GM12878 (cell line): ENCODE results near the gene DGKI. TPM values are rescaled to one million over a fixed set of nuclear protein-coding genes. Genes with fewer than 3 reads are reported as not detected.

Source experiments
- ATAC-seq: fragments of 200-7000 bp; cut with Tn5 transposase; 3 replicates; pipeline ENCODE4 v1.9.1; 2020; ENCODE audit warnings: mild to moderate bottlenecking, moderate library complexity
- BruUV-seq: library from RNA; stranded (reverse); fragments of 400-500 nt; replicated peaks from 2 replicates; lab custom pipeline; 2021; lab: Mats Ljungman, UMichigan
- CTCF ChIA-PET: fragments of 300-600 bp; sonication (Branson Sonifier 250); formaldehyde crosslinking; extraction: SDS; loops from one replicate; lab custom pipeline; 2021; ENCODE audit warnings: inconsistent platforms; lab: Yijun Ruan, JAX
- POLR2A ChIA-PET: fragments of 350-600 bp; formaldehyde crosslinking; extraction: SDS; loops from one replicate; lab custom pipeline; 2021; ENCODE audit warnings: inconsistent platforms; lab: Charles Lee
- RAD21 ChIA-PET: fragments of 300-600 bp; sonication (Branson Sonifier 250); formaldehyde crosslinking; loops from one replicate; lab custom pipeline; 2023; ENCODE audit warnings: antibody characterized with exemption; ENCODE audit not compliant: unreplicated experiment; lab: Charles Lee
- SMC1A ChIA-PET: fragments of 300-600 bp; sonication (Branson Sonifier 250); formaldehyde crosslinking; loops from one replicate; lab custom pipeline; 2023; ENCODE audit not compliant: unreplicated experiment, uncharacterized antibody; lab: Charles Lee
- DNase-seq: peaks from one replicate; pipeline ENCODE4 v3.0.0-alpha.2; 2011; ENCODE audit warnings: low read depth, low spot score
- FAIRE-seq: peaks from 3 replicates; lab custom pipeline; 2011; peaks lifted over from hg19 to GRCh38; lab: Jason Lieb, UNC
- H2AFZ ChIP-seq: 2 replicates; pipeline ENCODE4 v1.6.0; 2011; ENCODE audit warnings: low read depth, low read length, control low read depth; ENCODE audit not compliant: control insufficient read depth
- H3K27ac ChIP-seq: 2 replicates; pipeline ENCODE4 v1.5.1; 2011; ENCODE audit warnings: control low read depth; ENCODE audit not compliant: control insufficient read depth, insufficient read depth
- H3K27me3 ChIP-seq, 2 experiments: replicated peaks in 1 of 2; 2 replicates each; pipeline versions ENCODE4 v1.6.0 to v1.6.1; 2011; ENCODE audit warnings: low read length in 1 of 2; ENCODE audit not compliant: control insufficient read depth in 2 of 2, insufficient read depth in 2 of 2
- H3K36me3 ChIP-seq, 2 experiments: 2 replicates each; pipeline ENCODE4 v1.5.1; 2011; ENCODE audit warnings: low read length in 1 of 2; ENCODE audit not compliant: control insufficient read depth in 2 of 2, insufficient read depth in 2 of 2
- H3K4me1 ChIP-seq: 2 replicates; pipeline ENCODE4 v1.6.1; 2011; ENCODE audit warnings: mild to moderate bottlenecking, low read length, moderate library complexity, mixed read lengths; ENCODE audit not compliant: control insufficient read depth, insufficient read depth
- H3K4me2 ChIP-seq: 2 replicates; pipeline ENCODE4 v1.6.0; 2011; ENCODE audit warnings: control low read depth; ENCODE audit not compliant: control insufficient read depth, insufficient read depth
- H3K4me3 ChIP-seq: fragments of 200-600 bp; sonication (generic); 2 replicates; pipeline ENCODE4 v1.5.1; 2016
- H3K79me2 ChIP-seq: 2 replicates; pipeline ENCODE4 v1.6.0; 2011; ENCODE audit warnings: low read length; ENCODE audit not compliant: control insufficient read depth, insufficient read depth
- H3K9ac ChIP-seq: 2 replicates; pipeline ENCODE4 v1.8.0; 2011; ENCODE audit warnings: low read length, control low read depth, mixed read lengths; ENCODE audit not compliant: control insufficient read depth, insufficient read depth
- H3K9me3 ChIP-seq: replicated peaks from 3 replicates; pipeline ENCODE4 v1.5.1; 2011; ENCODE audit warnings: mild to moderate bottlenecking, low read length; ENCODE audit not compliant: control insufficient read depth, insufficient read depth
- H4K20me1 ChIP-seq: 2 replicates; pipeline ENCODE4 v1.6.0; 2011; ENCODE audit not compliant: control insufficient read depth, insufficient read depth
- CBFB ChIP-seq: IDR thresholded peaks from 2 replicates; pipeline ENCODE4 v1.6.1; 2016; ENCODE audit warnings: antibody characterized with exemption, low read depth
- E2F4 ChIP-seq: IDR thresholded peaks from 2 replicates; pipeline ENCODE4 v1.6.1; 2012; ENCODE audit warnings: low read depth, low read length, improper control_type of control experiment
- EGR1 ChIP-seq, 2 experiments: IDR thresholded peaks; 1 replicate in 1 of 2; 2 replicates in 1 of 2; pipeline ENCODE4 v1.6.1; 2011 to 2012; ENCODE audit warnings: low read depth in 2 of 2, low read length in 2 of 2, borderline replicate concordance in 1 of 2, mild to moderate bottlenecking in 1 of 2, moderate library complexity in 1 of 2
- NBN ChIP-seq: fragments of 450-650 bp; IDR thresholded peaks from 2 replicates; pipeline ENCODE4 v1.6.1; 2016
- NFYB ChIP-seq: IDR thresholded peaks from 2 replicates; pipeline ENCODE4 v1.6.1; 2011; ENCODE audit warnings: low read depth, mild to moderate bottlenecking, low read length, improper control_type of control experiment, moderate library complexity; ENCODE audit not compliant: insufficient read depth
- RBBP5 ChIP-seq: fragments of 200-600 bp; sonication (generic); conservative IDR thresholded peaks from 2 replicates; pipeline ENCODE4 v1.6.1; 2016
- RFX5 ChIP-seq: IDR thresholded peaks from 2 replicates; pipeline ENCODE4 v1.6.1; 2011; ENCODE audit warnings: low read depth, low read length, improper control_type of control experiment
- SP1 ChIP-seq: IDR thresholded peaks from one replicate; pipeline ENCODE4 v1.6.1; 2011; ENCODE audit warnings: low read depth, low read length
- SREBF1 ChIP-seq: IDR thresholded peaks from 2 replicates; pipeline ENCODE4 v1.6.1; 2012; ENCODE audit warnings: mild to moderate bottlenecking, low read length
- SRF ChIP-seq, 2 experiments: IDR thresholded peaks; 2 replicates each; pipeline ENCODE4 v1.6.1; 2011; ENCODE audit warnings: low read depth in 2 of 2, low read length in 2 of 2, mild to moderate bottlenecking in 1 of 2, moderate library complexity in 1 of 2
- SUPT20H ChIP-seq: IDR thresholded peaks from 2 replicates; pipeline ENCODE4 v1.6.1; 2011; ENCODE audit warnings: low read depth, mild to moderate bottlenecking, low read length, moderate library complexity, borderline replicate concordance; ENCODE audit not compliant: control insufficient read depth
- ZBED1 ChIP-seq: IDR thresholded peaks from 2 replicates; pipeline ENCODE4 v1.6.1; 2016; ENCODE audit warnings: borderline replicate concordance
- WGBS: methylation state at CpG from one replicate; pipeline ENCODE4 v1.1.6; 2016; ENCODE audit warnings: low lambda C conversion rate; ENCODE audit not compliant: insufficient replicate concordance, insufficient coverage; ENCODE audit errors: missing lambda C conversion rate; 5-methylcytosine and 5-hydroxymethylcytosine counted together
- in situ Hi-C: fragments of 300-500 bp; cut with MboI; formaldehyde crosslinking; loops from 9 replicates; pipeline ENCODE4 v1.14.3; 2018; ENCODE audit warnings: mixed read lengths
- intact Hi-C: fragments of 100-400 bp; cut with micrococcal nuclease; formaldehyde crosslinking; loops from one replicate; pipeline ENCODE4 v1.14.2; 2022; ENCODE audit not compliant: unreplicated experiment
- polyA plus RNA-seq, 11 experiments: library from polyadenylated mRNA; depleted of rRNA in 4 of 11; unstranded in 6 of 11; stranded (reverse) in 5 of 11; fragments of >200 nt; fragmentation: Nextera tagmentation in 4 of 11; fragmentation: Illumina TruSeq in 1 of 11; extraction: Ambion mirVana in 4 of 11; extraction: Trizol in 1 of 11; gene quantifications; 1 replicate in 1 of 11; 2 replicates in 10 of 11; pipeline versions ENCODE4 v1.2.1 to v1.2.3, GENCODE V29; 2011 to 2016; ENCODE audit warnings: inconsistent platforms in 2 of 11, missing spikeins in 2 of 11, low read depth in 1 of 11
- total RNA-seq, 4 experiments: library from RNA; depleted of rRNA in 3 of 4; stranded (reverse); fragments of >200 nt in 3 of 4; fragmentation: Illumina TruSeq in 1 of 4; extraction: Trizol in 1 of 4; gene quantifications; 2 replicates each; pipeline versions ENCODE4 v1.2.1 to v1.2.3, GENCODE V29; 2013 to 2021
- TF ChIP-seq, protein P1 (sequence below): IDR thresholded peaks from 2 replicates; pipeline ENCODE4 v1.6.1; 2011; ENCODE audit warnings: low read depth, mild to moderate bottlenecking, low read length, moderate library complexity, borderline replicate concordance; ENCODE audit errors: extremely low read depth
- TF ChIP-seq, protein P2 (sequence below): fragments of 450-650 bp; conservative IDR thresholded peaks from 2 replicates; pipeline ENCODE4 v1.6.1; 2017; ENCODE audit warnings: mild to moderate bottlenecking, moderate library complexity

DGKI gene
- total and polyA plus RNA-seq, 10 of the 15 experiments (the other 5 are each of a cell fraction or from before 2014, with no cell fraction given) = 10.4 to 37.1 (median 22.1) TPM

DNA sequence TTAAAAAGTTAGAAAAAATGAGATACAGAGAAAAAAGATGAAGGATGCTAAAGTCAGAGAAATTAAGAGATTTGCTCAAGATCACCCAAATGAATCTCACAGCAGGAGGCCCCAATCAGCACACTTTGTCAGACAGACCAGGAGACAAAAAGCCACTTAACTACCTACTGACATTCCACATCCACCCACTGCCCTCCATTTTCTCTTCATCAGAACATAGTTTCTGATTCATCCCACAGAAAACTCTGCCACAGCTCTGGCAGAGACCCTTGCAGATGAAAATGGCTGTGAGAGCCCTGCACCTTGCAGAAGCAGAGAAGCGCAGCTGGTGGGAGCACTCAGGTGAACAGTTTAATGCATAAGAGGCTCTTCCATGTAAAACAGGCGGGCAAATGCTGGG lies 26.6 kb downstream of the DGKI start:
- WGBS = 50% methylated on average over 2 of the region's 2 CpGs
- TF ChIP-seq NFYB (no peak), CBFB (no peak), ZBED1 (no peak), NBN (no peak), SP1 (no peak), RFX5 (no peak), SREBF1 (no peak), EGR1 (IDR thresholded peaks at IDR 0.05; ENCODE audit: borderline replicate concordance in 1 of 2, low read depth in 2 of 2, low read length in 2 of 2) (no peak), SRF (IDR thresholded peaks at IDR 0.05; ENCODE audit: low read depth in 2 of 2, low read length in 2 of 2) (no peak), E2F4 (no peak), SUPT20H (no peak), RBBP5 (no peak)
- TF ChIP-seq, protein P1, sequence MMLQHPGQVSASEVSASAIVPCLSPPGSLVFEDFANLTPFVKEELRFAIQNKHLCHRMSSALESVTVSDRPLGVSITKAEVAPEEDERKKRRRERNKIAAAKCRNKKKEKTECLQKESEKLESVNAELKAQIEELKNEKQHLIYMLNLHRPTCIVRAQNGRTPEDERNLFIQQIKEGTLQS = no peak
- TF ChIP-seq, protein P2, sequence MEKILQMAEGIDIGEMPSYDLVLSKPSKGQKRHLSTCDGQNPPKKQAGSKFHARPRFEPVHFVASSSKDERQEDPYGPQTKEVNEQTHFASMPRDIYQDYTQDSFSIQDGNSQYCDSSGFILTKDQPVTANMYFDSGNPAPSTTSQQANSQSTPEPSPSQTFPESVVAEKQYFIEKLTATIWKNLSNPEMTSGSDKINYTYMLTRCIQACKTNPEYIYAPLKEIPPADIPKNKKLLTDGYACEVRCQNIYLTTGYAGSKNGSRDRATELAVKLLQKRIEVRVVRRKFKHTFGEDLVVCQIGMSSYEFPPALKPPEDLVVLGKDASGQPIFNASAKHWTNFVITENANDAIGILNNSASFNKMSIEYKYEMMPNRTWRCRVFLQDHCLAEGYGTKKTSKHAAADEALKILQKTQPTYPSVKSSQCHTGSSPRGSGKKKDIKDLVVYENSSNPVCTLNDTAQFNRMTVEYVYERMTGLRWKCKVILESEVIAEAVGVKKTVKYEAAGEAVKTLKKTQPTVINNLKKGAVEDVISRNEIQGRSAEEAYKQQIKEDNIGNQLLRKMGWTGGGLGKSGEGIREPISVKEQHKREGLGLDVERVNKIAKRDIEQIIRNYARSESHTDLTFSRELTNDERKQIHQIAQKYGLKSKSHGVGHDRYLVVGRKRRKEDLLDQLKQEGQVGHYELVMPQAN = no peak
- TF ChIP-seq, all 136 proteins: peak for 0
- H4K20me1 ChIP-seq = no peaks in the 10 kb centered on the region
- H3K4me2 ChIP-seq = no peak overlapping the region
- ChIA-PET SMC1A (interaction anchor here (0.9 to 12.1 kb wide), 20 partner anchors 8 to 163 kb away, joined by 3 to 281 read pairs (median 11); no protein-coding TSS in a partner anchor), CTCF (interaction anchor here (1.0 to 3.7 kb wide), 9 partner anchors 8 to 183 kb away, joined by 3 to 27 read pairs (median 4); no protein-coding TSS in a partner anchor), RAD21 (interaction anchor here (1.2 to 9.6 kb wide), 14 partner anchors 8 to 183 kb away, joined by 3 to 109 read pairs (median 10); partner anchors contain the start of gene CREB3L2), POLR2A (interaction anchor here (0.9 to 3.7 kb wide), 10 partner anchors 9 to 161 kb away, joined by 3 to 20 read pairs (median 8); no protein-coding TSS in a partner anchor)
- in situ Hi-C loops = no loop called here
- ATAC-seq (no peak), FAIRE-seq (no peak), DNase-seq (no peak)
- BruUV-seq = no TSS peak
- H2AFZ ChIP-seq = no peak overlapping the region; the same call in 1 of the 2 replicates
- H3K36me3 ChIP-seq = no peaks in the 10 kb centered on the region
- no peak overlapping the region for H3K27ac ChIP-seq
- intact Hi-C loops = no loop called here
- no peaks in the 10 kb centered on the region for H3K9me3 ChIP-seq
- H3K4me1 ChIP-seq = peaks cover 6% of the 10 kb centered on the region
- no peak overlapping the region for H3K4me3 ChIP-seq
- no peak overlapping the region for H3K9ac ChIP-seq
- H3K27me3 ChIP-seq = no peaks in the 10 kb centered on the region
- no peaks in the 10 kb centered on the region for H3K79me2 ChIP-seq
